Stimulated activated CD8-positive, alpha-beta memory T cell treated with anti-CD3 and anti-CD28 coated beads, Interleukin-2, amount 100 ng/mL, for 1 hour (primary cell): Measurements from ENCODE around the gene SPAG16.
"Not testable (repeated sequence)": the region's sequence is repeated elsewhere in the genome, so short reads cannot be mapped to it uniquely, and the experiment has no call there.

Experiments
- DNase-seq, 2 donors: peaks; one replicate each; pipeline ENCODE4 v3.0.0-alpha.2; 2020; ENCODE audit warnings: low read depth in 2 of 2

SPAG16 gene

DNA sequence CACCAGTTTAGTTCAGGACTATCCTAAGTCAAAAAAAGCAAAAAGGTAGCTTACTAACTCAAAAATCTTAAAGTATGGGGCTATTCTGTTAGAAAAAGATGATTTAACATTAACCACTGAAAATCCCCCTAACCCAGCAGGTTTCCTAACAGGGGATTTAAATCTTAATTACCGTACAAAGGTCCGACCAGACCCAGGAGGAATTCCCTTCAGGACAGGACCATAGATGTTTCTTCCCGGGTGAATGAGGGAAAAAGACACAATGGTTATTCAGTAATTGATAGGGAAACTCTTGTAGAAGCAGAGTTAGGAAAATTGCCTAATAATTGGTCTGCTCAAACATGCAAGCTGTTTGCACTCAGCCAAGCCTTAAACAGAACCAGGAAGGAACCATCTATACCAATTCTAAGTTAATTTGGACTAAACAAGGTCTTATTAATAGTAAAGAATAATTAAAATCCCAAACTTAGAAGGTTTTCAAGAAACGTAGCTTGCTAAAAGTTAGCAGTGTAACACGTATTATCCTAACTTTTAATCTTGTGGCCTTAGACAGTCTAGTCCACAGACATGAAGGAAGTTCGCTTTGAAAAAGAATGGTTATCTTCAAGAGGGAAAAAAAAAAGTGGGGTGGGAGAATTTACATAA, 124.3 kb downstream of the SPAG16 start:
- not testable (repeated sequence) for DNase-seq

DNA sequence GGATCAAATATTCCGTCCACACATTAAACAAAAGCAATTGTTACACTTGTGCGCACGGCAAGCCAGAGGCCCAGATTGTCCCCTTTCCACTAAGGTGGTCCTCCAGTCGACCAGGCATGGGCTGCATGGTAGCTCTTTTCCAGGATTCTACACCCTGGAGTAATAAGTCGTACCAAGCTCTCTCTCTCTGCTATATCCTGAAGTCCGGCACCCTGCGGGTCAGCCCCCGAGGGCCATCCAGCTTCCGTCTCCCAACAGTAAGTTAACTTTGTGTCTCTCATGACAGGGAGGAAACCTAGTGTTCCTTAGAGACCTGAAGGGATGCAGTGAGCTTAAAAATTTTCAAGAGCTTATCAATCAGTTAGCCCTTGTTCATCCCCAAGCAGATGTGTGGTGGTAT, 126.4 kb downstream of the SPAG16 start:
- not testable (repeated sequence) for DNase-seq

DNA sequence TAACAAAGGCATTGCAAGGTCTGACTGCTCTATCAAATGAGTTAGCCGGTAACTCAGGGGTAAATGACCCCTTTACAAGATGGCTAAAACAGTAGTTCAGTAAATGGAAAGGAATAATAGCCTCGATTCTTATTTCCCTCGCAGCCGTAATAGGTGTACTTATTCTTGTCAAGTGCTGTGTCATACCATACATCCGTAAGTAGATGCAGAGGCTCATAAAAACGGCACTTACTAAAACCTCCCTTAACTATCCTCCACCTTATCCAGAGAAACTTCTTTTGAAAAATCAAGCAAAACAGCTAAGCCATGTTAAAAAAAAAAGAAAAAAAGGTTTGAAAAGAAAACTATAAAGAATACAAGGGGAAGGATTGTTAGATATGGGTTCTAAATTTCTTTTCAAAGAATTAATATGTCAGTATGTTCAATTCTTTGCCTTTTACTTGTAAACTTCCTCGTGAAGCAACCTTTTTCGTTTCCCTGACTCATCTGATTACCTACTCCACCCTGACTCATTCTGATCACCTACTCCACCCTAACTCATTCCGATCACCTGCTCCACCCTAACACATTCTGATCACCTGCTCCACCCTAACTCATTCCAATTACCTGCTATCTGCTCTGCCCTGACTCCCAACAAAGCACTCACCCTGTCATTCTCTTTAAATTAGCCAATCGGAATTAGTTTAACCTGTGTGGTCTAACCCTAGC, 127.5 kb downstream of the SPAG16 start:
- no peak for DNase-seq

DNA sequence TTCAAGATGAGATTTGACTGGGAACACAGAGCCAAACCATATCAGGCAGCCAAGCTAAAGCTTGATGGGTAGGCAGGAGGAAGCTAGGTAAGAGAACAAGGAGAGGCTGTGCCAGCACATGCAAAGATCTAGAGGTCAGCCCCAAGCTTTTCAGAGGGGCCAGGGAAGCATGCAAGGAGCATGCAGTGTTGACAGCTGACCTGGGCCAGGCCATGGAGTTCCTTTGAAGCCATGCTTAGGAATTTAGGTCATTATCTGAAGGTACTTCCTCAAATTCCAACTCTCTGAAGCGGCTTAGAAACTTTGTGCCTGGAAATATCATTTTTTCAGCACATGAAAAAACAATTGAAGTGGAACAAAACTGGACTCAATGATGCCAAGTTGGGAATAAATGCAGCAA, 130.8 kb downstream of the SPAG16 start:
- DNase-seq = no peak

GRCh38 chr2:213416832-213417231, 132.6 kb downstream of the SPAG16 start:
- DNase-seq = no peak

- no peak for DNase-seq
Observed at GRCh38 chr2:213419980-213420379, 135.7 kb downstream of the SPAG16 start.

DNA sequence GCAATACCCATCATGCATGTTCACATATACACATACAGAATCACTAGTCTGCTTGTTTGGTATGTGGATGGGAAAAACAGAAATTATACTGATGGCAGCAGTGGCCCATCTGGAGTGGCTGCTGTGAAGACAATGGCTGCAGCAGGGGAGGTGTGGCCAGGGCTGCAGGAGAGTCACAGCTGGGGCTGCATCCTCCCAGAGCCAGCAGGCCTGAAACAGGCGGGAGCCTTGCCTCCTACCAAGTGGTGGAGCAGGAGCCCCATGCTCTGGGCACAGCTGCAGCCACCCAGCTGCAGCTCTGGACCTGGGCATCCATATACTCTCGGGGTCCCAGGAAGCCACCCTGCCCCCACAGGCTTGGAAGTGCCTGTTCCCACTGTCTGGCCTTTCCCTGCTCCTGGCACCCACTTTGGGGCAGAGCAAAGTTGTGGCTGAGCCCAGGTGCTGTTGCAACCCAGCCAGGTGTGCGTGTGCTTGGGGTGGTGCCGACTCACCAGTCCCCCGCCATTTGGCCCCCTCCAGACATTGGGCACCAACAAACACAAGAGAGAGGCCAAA, 136.6 kb downstream of the SPAG16 start:
- no peak for DNase-seq

GRCh38 chr2:213422211-213422610, 137.9 kb downstream of the SPAG16 start:
- no peak for DNase-seq

GRCh38 chr2:213425618-213426017, 141.4 kb downstream of the SPAG16 start:
- DNase-seq = no peak

- DNase-seq = no peak
Observed at GRCh38 chr2:213429516-213429915, 145.3 kb downstream of the SPAG16 start.

DNA sequence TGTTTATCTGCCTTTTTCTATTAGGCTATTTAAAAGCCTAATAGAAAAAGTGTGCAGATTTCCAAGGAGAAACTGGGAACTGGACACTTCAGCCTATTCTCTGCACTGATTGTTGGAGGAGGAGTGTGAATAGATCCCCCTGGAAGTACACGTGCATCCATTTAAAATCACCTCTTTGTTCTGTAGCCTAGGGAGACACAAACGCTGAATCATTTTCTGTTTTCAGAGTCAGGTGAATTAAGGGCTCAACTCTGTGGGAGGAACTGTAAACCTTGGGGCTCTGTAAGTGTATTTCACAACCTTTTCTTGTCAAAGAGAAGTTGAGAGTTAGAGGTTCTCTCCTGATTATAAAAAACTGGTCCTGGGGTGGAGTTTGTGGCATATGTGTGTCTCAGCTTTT, 159.7 kb downstream of the SPAG16 start:
- no peak for DNase-seq

DNA sequence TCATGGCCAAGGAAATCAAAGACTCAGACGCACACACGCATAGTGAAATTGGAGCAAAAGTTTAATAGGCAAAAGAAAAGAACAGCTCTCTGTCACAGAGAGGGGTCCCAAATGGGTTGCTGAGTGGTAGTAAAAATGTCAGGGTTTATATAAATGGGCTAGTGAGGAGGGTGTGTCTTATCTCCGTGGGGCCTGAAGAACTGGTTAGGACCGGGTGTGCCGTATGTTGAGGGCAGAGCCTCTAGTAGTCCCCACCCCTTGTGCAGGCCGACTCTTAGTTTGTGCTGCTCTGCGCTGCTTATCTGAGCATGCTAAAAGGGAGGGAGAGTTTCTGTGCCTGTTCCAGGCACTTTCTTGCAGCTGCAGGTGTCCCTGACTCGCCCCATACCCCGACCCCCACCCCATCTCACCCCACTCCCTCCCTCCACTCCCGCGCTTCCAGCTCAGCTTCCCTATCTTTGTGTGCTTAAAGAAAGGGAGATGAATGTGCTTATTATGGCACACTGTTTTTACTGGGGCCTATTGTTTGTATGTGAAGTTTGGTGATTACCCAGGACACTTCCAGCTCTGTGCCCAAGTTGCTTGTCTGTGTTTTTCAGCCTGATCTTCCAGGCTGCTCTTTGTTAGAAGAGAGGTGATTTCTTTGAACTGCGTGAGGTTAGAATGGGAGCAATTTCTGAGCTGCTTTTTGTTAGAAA, 167.4 kb downstream of the SPAG16 start:
- no peak for DNase-seq

- DNase-seq = no peak
Observed at GRCh38 chr2:213455316-213456008, 171.2 kb downstream of the SPAG16 start.

GRCh38 chr2:213475433-213475832, 191.2 kb downstream of the SPAG16 start:
- DNase-seq = no peak

GRCh38 chr2:213476641-213477040, 192.4 kb downstream of the SPAG16 start:
- no peak for DNase-seq

DNA sequence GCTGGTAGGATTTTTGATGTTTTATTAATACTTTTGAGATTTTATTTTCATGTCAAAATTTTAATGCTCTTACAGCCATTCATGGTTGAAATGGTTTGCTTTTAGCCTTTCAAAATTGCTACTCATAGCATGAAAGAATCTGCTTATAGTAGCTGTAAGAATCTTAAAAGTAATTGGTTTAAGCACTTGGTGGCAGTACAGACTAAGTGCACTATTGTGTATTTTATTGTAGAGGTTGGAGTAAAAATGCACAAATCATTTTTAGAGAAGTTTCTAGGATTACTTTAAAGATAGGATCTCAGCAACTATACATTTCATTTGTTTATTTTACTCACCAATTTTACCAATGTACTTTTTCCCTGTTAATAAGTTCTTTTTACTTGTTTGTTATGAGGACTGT, 205.8 kb downstream of the SPAG16 start:
- DNase-seq = no peak

- no peak for DNase-seq
Observed at GRCh38 chr2:213491376-213491775, 207.1 kb downstream of the SPAG16 start.

DNA sequence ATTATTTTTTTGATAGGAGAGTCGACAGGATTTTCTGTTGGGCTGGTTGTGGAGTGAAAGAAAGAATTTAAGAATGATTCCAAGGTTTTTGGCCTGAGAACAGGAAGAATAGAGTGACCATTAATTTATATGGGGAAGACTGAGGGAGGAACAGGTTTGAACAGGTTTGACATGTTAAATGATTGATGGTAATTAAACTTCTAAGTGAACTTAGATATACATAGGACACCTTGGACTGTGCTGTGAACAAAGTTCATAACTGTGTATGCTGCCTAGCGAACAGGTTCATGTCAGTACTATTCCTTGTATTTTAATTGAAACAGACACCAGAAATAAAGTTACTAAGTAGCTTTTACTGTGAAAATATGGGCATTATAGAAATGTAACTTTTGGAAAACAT, 212.0 kb downstream of the SPAG16 start:
- no peak for DNase-seq

DNA sequence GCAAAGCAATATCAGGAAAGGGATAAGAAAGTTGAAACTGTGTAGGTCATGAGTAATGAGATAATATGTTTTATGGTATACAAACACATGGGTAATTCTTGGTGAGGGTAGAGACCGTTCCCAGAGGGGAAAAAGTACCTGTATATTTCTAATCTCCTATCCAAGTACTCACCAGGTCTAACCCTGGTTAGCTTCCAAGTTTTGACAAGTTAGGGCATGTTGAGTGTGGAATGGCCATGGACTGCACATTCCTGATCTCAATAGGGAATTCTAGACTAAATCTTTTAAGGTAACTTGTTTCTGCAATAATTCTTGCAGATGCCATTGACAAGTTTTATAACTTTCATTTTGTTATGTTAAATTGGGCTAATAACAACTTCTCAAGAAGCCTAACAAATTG, 216.6 kb downstream of the SPAG16 start:
- no peak for DNase-seq

GRCh38 chr2:213524164-213524563, 239.9 kb downstream of the SPAG16 start:
- no peak for DNase-seq

DNA sequence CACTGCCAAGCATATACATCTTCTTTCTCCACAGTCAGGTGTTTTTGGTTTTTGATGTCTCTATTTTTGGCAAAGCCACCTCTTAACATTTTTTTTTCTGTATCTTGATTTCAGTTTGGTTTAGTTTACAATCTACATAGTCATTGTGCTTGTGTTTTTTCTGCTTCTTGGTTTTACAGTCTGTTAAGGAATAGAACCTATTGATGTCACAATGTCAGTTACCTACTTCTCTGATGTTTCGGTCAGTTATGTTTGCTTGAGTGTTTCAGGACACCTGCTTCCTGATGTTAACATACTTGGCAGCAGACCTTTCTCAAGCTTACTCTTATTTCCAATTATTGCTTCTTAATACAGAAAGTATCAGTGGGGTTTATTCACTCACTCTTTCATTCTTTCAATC, 253.3 kb downstream of the SPAG16 start:
- DNase-seq = no peak

DNA sequence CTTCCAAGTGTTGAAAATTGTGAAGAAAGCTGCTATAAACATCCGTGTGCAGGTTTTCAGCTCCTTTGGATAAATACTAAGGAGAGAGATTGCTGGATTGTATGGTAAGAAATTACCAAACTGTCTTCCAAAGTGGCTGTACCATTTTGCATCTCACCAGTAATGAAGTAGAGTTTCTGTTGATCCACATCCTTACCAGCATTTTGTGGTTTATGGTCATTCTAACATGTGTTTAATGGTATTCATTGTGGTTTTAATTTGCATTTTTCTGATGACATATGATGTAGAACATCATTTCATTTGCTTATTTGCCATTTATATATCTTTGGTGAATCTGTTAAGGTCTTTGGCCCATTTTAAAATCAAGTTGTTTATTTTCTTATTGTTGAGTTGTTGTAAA, 260.7 kb downstream of the SPAG16 start:
- no peak for DNase-seq
